NCI-H2107 treated with DMSO at 0.1 percent for 48 hours (cell line): ENCODE results near the gene PKIB.
A peak's percentile ranks its signal among the peaks of the same experiment; 100 is the strongest.
"Not testable (repeated sequence)": the region's sequence is repeated elsewhere in the genome, so short reads cannot be mapped to it uniquely, and the experiment has no call there.

Experiments
- DNase-seq: peaks from one replicate; lab custom pipeline; 2025; ENCODE audit not compliant: unreplicated experiment; lab: John Stamatoyannopoulos, UW

The PKIB gene

GRCh38 chr6:122740091-122740490 lies 129.9 kb downstream of the PKIB start:
- DNase-seq: no peak

GRCh38 chr6:122740936-122741335 lies 130.7 kb downstream of the PKIB start:
- DNase-seq: no peak

DNA sequence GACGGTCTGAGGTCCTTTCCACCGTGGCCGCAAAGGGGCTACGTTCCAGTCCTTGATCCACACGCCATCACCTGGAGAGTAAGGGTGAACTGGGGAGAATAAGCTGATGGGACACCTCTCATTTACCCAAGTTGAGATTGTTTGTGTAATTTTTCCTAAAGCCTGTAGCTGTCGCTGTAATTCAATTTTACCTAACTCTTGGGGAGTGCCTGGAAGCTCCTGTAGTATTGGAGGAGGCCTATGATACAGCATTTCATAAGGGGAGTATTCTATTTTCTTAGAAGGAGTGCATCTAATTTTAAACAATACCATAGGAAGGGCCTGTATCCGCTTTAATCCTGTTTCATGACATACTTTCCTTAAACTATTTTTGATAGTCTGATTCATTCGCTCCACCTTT lies 134.0 kb downstream of the PKIB start:
- DNase-seq: peak; percentile 33

DNA sequence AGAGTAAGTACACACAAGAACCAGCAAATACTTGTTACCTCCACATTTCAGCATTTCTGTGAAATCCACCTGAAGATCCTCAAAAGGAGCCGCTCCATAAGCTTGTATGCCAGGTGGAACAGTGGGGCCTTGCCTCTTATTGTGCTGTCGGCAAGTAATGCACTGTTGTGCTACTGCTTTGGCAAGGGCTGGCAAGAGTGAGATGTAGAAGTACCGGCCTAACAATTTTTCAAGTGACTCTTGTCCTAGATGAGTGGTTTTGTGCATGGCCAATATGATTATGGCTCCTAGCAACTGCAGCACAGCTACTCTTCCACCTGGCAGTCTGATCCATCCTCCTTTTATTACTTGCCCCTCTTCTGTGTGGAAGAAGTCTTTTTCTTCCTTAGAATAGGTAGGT lies 134.7 kb downstream of the PKIB start:
- peak; percentile 88 for DNase-seq

- DNase-seq: no peak
Measured at GRCh38 chr6:122746688-122747087, 136.5 kb downstream of the PKIB start.

DNA sequence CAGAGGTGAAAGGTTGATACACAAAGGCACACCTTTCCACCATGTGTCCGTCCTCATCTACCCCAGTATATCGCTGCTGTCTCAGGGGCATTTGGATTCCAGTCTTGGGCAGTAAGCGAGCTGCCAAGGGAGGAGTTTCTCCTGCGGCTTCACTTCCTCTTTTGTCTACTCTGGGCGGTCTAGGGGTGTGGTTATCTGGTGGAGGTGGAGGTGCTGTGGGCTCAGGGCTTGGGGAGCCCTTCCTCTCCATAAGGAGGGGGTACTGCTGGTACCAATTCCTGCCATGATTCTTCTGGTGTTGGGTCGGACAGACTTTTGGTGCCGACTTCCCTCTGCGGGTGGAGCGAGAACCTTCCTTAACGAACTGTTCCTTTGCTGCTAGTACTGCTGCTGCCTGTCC lies 137.4 kb downstream of the PKIB start:
- DNase-seq: no peak

GRCh38 chr6:122748945-122749344 lies 138.7 kb downstream of the PKIB start:
- DNase-seq: not testable (repeated sequence)

GRCh38 chr6:122749451-122750050 lies 139.3 kb downstream of the PKIB start:
- peak; percentile 52 for DNase-seq

DNA sequence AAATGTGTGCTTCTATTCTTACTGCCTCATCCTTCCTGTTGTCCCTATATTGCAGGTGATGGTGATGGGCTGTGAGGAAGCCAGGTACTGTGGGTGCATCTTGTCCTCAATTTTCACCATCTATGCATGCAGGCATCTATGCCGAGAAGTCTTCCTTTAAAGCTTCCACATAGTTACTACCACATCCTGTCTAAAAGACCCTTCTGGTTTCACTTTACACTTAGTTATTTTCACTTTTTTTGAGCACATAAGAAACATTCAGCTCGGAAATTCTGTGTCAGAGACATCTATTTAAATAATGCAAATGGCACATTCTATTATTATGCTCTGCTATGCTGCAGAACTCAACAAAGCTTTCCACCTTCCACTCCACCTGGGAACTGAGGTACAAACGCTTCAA lies 141.1 kb downstream of the PKIB start:
- DNase-seq: no peak

- DNase-seq: no peak
Measured at GRCh38 chr6:122752459-122752858, 142.3 kb downstream of the PKIB start.

GRCh38 chr6:122753000-122753687 lies 142.9 kb downstream of the PKIB start:
- peak; percentile 75 for DNase-seq

GRCh38 chr6:122753688-122754056 lies 143.5 kb downstream of the PKIB start:
- peak; percentile 81 for DNase-seq

DNA sequence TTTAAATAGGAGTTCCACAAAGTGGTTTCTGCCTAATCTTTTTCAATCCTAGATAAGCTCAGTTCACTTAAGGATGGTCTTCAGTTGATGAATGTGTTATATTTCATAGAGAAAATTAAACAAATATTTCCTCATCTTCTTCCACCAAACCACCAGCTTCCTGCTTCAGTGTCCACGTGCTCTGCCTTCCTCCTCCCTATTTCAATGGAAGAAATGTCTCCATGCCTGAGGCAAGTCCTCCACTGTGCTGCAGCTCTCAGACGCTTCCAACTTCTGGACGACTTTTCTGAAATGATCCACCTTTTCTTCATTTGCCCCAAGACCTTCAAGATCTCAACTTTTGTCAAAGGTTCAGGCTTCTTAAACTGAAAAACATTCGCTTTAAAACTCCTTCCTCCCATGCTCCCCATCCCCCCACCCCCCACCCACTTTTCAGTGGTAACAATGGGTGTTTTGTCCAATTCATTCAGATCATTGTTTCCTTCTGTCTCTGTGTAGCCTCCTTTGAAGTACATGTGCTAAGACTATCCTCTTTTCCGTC lies 144.1 kb downstream of the PKIB start:
- no peak for DNase-seq

GRCh38 chr6:122755901-122756300 lies 145.7 kb downstream of the PKIB start:
- no peak for DNase-seq

DNA sequence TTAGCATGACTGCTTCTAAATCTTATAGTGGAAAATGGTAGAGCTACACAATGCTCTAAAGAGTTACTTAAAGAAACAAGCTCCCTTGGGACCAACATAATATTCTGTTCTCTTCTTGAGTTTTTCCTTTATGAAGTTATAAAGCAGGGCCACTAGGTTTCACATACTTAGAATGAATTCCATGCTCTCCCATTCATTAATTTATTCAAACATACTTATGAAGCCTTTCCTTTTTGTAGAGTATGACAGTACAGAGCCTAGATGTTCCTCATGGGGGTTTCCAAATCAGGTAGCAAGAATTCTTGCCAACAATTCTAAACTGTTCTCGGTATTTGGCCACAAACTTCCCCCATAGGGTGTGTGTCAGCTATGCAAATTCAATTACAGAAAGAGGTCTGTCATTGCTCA lies 148.7 kb downstream of the PKIB start:
- no peak for DNase-seq

DNA sequence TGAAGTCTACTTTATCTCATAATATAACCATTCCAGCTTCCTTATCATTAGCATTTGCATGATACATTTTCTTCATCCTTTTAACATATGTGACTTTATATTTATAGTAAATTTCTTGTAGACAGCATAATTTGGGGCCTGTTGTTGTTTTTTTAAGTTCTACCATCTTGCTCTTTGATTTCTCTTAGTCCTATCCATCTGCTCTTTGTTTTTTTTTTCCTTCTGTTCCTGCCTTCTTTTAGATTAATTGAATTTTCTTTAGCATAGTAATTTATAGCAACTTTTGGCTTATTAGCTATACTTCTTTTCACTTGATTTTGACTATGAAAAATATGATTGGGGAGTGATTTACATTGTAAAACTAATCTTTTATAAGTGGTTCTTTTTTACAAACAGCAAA lies 150.1 kb downstream of the PKIB start:
- DNase-seq: no peak

GRCh38 chr6:122766256-122766655 lies 156.1 kb downstream of the PKIB start:
- no peak for DNase-seq

GRCh38 chr6:122770835-122771601 lies 160.8 kb downstream of the PKIB start:
- peak; percentile 52 for DNase-seq

GRCh38 chr6:122772724-122773415 lies 162.7 kb downstream of the PKIB start:
- DNase-seq: no peak
